Neutrophil (primary cell): ENCODE measurements around the gene RASD1.

ENCODE experiments used
- H3K27ac ChIP-seq: fragments of 200-600 bp; sonication (generic); 2 replicates; pipeline ENCODE4 v1.5.1; 2016; ENCODE audit warnings: mild to moderate bottlenecking, moderate library complexity
- H3K27me3 ChIP-seq: fragments of 200-600 bp; sonication (generic); 2 replicates; pipeline ENCODE4 v1.6.0; 2016; ENCODE audit warnings: mild to moderate bottlenecking
- H3K36me3 ChIP-seq: fragments of 200-600 bp; sonication (generic); 2 replicates; pipeline ENCODE4 v1.5.1; 2017
- H3K4me1 ChIP-seq, 2 experiments: fragments of 200-600 bp in 1 of 2; sonication (generic) in 1 of 2; 1 replicate in 1 of 2; 2 replicates in 1 of 2; pipeline versions ENCODE4 v1.5.1 to v1.6.1; 2013 to 2016; ENCODE audit warnings: low read depth in 1 of 2, low read length in 1 of 2, mild to moderate bottlenecking in 1 of 2, moderate library complexity in 1 of 2; ENCODE audit not compliant: control insufficient read depth in 1 of 2, insufficient read depth in 1 of 2
- H3K4me3 ChIP-seq, 2 experiments: fragments of 200-600 bp in 1 of 2; sonication (generic) in 1 of 2; 1 replicate in 1 of 2; 2 replicates in 1 of 2; pipeline ENCODE4 v1.5.1; 2013 to 2016; ENCODE audit warnings: low read depth in 1 of 2, low read length in 1 of 2, mild to moderate bottlenecking in 1 of 2, moderate library complexity in 1 of 2
- H3K9me3 ChIP-seq: fragments of 200-600 bp; sonication (generic); 2 replicates; pipeline ENCODE4 v1.5.1; 2016
- CTCF ChIP-seq: fragments of 200-600 bp; sonication (generic); IDR thresholded peaks from 2 replicates; pipeline ENCODE4 v1.5.1; 2016; ENCODE audit warnings: antibody characterized with exemption

RASD1 gene

DNA sequence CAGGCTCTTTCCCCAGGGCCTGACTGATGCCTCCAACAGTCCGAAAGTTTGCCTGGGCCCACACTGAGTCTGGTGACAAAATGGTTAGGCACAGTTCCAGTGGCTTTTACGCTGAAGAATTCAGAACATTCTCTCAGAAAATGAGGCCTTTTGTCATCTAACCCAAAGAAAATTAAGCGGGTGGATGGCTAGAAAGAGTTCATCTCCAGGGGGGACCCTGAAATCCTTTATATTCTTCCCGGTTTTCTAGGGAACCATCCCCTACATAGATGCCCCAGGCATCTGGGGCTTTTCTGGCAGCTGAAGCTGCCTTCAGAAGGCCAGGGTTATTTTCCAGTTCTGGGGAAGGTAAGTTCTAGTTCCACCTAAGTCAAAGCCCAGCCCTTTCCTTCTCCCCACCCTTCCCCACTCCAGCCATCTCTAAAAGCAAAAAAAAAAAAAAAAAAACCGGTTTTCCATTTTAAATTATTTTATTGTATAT, 2.2 kb downstream of the RASD1 start:
- Histone ChIP-seq H3K36me3 (peaks cover 30% of the 10 kb centered on the region), H3K9me3 (no peaks in the 10 kb centered on the region), H3K27me3 (peaks cover 55% of the 10 kb centered on the region), H3K4me1 (peaks cover 18 to 27% of the 10 kb centered on the region in 2 experiments), H3K4me3 (no peak overlapping the region), H3K27ac (no peak overlapping the region)
- TF ChIP-seq CTCF: no peak

DNA sequence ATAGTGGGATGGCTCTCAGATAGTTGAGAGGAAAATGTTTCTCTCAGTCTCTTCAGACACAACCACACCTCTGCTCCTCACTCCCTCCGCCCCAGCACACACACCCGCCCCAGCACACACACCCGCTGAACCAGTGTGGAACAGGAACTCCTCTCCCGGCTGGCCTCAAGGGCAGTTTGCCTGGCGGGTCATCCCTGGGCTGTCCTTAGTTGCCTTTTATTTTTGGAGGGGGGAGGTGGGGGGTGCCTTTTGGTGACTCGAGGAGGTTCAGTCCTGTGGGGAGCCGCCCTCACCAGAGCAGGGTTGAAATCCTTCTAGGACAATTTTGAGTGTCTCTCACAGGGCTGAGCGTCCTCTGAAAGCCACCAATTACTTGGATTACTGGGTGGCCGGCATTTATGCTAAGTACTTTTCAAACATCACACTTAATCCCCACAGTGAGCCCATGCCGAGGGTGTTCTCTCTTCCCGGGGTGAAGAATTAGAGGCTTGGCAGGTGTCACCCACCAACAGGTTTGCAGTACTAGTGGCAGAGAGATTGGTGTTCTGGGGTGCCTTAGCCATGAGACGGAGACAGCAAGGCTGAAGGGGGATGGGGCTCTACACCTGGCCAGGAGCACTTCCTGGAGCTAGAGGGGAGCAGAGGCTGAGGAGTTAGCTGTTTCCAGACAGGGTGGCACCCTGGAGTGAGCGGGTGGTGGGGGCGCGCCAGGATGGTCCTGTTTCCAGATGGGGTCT, 2.8 kb downstream of the RASD1 start:
- H3K4me1 ChIP-seq: peaks cover 18 to 27% of the 10 kb centered on the region in 2 experiments
- peaks cover 31% of the 10 kb centered on the region for H3K36me3 ChIP-seq
- H3K9me3 ChIP-seq: no peaks in the 10 kb centered on the region
- H3K27me3 ChIP-seq: peaks cover 54% of the 10 kb centered on the region
- TF ChIP-seq CTCF: no peak
- H3K27ac ChIP-seq: no peak overlapping the region
- H3K4me3 ChIP-seq: no peak overlapping the region

GRCh38 chr17:17492571-17492970, 3.6 kb downstream of the RASD1 start:
- Histone ChIP-seq H3K36me3 (peaks cover 40% of the 10 kb centered on the region), H3K27ac (no peak overlapping the region), H3K9me3 (no peaks in the 10 kb centered on the region), H3K27me3 (peaks cover 46% of the 10 kb centered on the region), H3K4me1 (peaks cover 18 to 27% of the 10 kb centered on the region in 2 experiments), H3K4me3 (no peak overlapping the region)
- no peak for TF ChIP-seq CTCF

GRCh38 chr17:17492085-17492484, 4.1 kb downstream of the RASD1 start:
- Histone ChIP-seq H3K27me3 (peaks cover 41% of the 10 kb centered on the region), H3K9me3 (no peaks in the 10 kb centered on the region), H3K4me3 (no peak overlapping the region), H3K4me1 (peaks cover 16 to 27% of the 10 kb centered on the region in 2 experiments), H3K36me3 (peaks cover 44% of the 10 kb centered on the region), H3K27ac (no peak overlapping the region)
- TF ChIP-seq CTCF: no peak

DNA sequence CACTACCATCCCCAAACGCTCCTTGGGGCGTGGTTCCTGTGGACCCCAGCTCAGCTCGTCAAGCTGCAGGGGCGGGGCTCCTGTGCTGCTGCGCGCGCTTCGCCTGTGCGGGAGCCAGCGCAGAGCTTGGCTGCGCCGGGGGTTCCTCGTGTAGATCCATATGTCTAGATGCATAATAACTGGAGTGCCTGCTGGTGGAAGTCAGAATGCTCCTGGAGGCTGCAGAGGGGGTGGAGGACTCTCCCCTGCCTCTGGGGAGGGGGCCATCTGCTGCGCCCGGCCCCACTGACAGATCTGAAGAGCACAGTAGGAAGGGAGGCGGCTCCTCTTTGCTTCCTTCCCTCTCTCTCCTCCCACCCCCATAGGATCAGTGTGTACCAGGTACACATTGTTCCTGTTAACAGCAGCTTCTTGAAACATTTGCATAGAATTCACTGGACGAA, 4.6 kb downstream of the RASD1 start:
- no peak for TF ChIP-seq CTCF
- H3K27me3 ChIP-seq: peaks cover 36% of the 10 kb centered on the region
- no peaks in the 10 kb centered on the region for H3K9me3 ChIP-seq
- no peak overlapping the region for H3K4me3 ChIP-seq
- peaks cover 47% of the 10 kb centered on the region for H3K36me3 ChIP-seq
- H3K27ac ChIP-seq: no peak overlapping the region
- peaks cover 14 to 22% of the 10 kb centered on the region in 2 experiments for H3K4me1 ChIP-seq
